HCT116 (cell line): ENCODE results near the gene EYA2.

Source experiments
- CEBPB ChIP-seq: IDR thresholded peaks from 2 replicates; pipeline ENCODE4 v1.6.1; 2012; ENCODE audit warnings: low read depth
- EGR1 ChIP-seq: IDR thresholded peaks from 2 replicates; pipeline ENCODE4 v1.6.1; 2012; ENCODE audit warnings: low read depth
- ELF1 ChIP-seq: IDR thresholded peaks from 2 replicates; pipeline ENCODE4 v1.6.1; 2012; ENCODE audit warnings: low read depth, borderline replicate concordance
- EZH2phosphoT487 ChIP-seq: fragments of 200-600 bp; IDR thresholded peaks from 2 replicates; pipeline ENCODE4 v1.6.1; 2018; ENCODE audit warnings: antibody characterized with exemption, borderline replicate concordance
- POLR2A ChIP-seq: IDR thresholded peaks from 2 replicates; pipeline ENCODE4 v1.7.0; 2011; ENCODE audit warnings: borderline replicate concordance; ENCODE audit not compliant: insufficient read depth, insufficient read length; ENCODE audit errors: extremely low read depth
- POLR2AphosphoS5 ChIP-seq: IDR thresholded peaks from 2 replicates; pipeline ENCODE4 v1.6.1; 2011; ENCODE audit warnings: mild to moderate bottlenecking, low read depth, low read length, moderate library complexity
- RAD21 ChIP-seq: IDR thresholded peaks from 2 replicates; pipeline ENCODE4 v1.6.1; 2012; ENCODE audit warnings: low read depth, mild to moderate bottlenecking
- SIN3A ChIP-seq: IDR thresholded peaks from 2 replicates; pipeline ENCODE4 v1.6.1; 2012; ENCODE audit warnings: low read depth
- SRF ChIP-seq: IDR thresholded peaks from 2 replicates; pipeline ENCODE4 v1.6.1; 2012; ENCODE audit warnings: low read depth
- YY1 ChIP-seq: IDR thresholded peaks from 2 replicates; pipeline ENCODE4 v1.6.1; 2011; ENCODE audit warnings: low read length, low read depth, moderate library complexity, mild to moderate bottlenecking; ENCODE audit not compliant: insufficient replicate concordance; ENCODE audit errors: extremely low read depth
- ZNF274 ChIP-seq: fragments of 200-500 bp; sonication (Bioruptor generic); IDR thresholded peaks from 2 replicates; pipeline ENCODE4 v1.6.1; 2014; ENCODE audit warnings: mild to moderate bottlenecking, low read depth, low read length, inconsistent platforms
- TF ChIP-seq, protein P1 (sequence below): IDR thresholded peaks from 2 replicates; pipeline ENCODE4 v1.6.1; 2012; ENCODE audit warnings: low read depth
- TF ChIP-seq, protein P2 (sequence below): IDR thresholded peaks from 2 replicates; pipeline ENCODE4 v1.6.1; 2012
- TF ChIP-seq, protein P3 (sequence below), 3 experiments: fragments of 200-600 bp in 1 of 3; sonication (generic) in 1 of 3; IDR thresholded peaks in 2 of 3; conservative IDR thresholded peaks in 1 of 3; 2 replicates each; pipeline ENCODE4 v1.5.1; 2012 to 2017; ENCODE audit warnings: low read depth in 2 of 3, low read length in 2 of 3, antibody characterized with exemption in 1 of 3, borderline replicate concordance in 1 of 3, control low read depth in 1 of 3, mild to moderate bottlenecking in 1 of 3, mixed read lengths in 1 of 3, mixed run types in 1 of 3, moderate library complexity in 1 of 3; ENCODE audit not compliant: insufficient read depth in 1 of 3

DNA sequence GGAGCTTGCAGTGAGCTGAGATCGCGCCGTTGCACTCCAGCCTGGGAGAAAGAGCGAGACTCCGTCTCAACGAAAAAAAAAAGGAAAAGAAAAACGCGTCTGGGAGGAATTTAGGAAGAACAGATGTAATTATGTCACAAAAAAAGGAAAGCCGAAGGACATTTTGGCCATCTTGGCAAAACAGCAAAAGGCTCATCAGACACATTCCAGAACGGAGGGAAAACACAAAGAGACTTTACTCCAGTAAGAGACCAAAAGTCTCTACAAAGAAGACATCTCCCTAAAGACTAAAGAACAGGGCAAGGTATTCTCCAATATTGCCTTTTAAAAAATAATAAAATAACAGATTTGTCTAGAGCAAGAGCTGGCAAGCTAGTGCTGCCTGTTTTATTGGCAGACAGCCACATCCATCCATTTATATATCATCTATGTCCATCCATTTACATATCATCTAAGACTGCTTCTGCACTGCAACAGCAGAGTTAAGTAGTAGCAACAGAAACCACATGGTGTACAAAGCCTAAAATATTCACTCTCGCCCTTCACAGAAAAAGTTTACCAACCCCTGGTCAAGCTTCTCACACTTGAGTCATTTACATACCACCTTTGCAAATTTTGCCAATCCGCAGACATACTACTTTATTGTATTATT lies 328.0 kb downstream of the EYA2 start:
- TF ChIP-seq, protein P1, sequence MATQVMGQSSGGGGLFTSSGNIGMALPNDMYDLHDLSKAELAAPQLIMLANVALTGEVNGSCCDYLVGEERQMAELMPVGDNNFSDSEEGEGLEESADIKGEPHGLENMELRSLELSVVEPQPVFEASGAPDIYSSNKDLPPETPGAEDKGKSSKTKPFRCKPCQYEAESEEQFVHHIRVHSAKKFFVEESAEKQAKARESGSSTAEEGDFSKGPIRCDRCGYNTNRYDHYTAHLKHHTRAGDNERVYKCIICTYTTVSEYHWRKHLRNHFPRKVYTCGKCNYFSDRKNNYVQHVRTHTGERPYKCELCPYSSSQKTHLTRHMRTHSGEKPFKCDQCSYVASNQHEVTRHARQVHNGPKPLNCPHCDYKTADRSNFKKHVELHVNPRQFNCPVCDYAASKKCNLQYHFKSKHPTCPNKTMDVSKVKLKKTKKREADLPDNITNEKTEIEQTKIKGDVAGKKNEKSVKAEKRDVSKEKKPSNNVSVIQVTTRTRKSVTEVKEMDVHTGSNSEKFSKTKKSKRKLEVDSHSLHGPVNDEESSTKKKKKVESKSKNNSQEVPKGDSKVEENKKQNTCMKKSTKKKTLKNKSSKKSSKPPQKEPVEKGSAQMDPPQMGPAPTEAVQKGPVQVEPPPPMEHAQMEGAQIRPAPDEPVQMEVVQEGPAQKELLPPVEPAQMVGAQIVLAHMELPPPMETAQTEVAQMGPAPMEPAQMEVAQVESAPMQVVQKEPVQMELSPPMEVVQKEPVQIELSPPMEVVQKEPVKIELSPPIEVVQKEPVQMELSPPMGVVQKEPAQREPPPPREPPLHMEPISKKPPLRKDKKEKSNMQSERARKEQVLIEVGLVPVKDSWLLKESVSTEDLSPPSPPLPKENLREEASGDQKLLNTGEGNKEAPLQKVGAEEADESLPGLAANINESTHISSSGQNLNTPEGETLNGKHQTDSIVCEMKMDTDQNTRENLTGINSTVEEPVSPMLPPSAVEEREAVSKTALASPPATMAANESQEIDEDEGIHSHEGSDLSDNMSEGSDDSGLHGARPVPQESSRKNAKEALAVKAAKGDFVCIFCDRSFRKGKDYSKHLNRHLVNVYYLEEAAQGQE, result no peak
- TF ChIP-seq, protein P2, sequence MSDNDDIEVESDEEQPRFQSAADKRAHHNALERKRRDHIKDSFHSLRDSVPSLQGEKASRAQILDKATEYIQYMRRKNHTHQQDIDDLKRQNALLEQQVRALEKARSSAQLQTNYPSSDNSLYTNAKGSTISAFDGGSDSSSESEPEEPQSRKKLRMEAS, result no peak
- TF ChIP-seq POLR2A (no peak), POLR2AphosphoS5 (no peak), ZNF274 (no peak), SIN3A (no peak), CEBPB (no peak), SRF (no peak), YY1 (no peak), EGR1 (no peak), RAD21 (no peak), ELF1 (no peak), EZH2phosphoT487 (no peak)
- TF ChIP-seq, protein P3, sequence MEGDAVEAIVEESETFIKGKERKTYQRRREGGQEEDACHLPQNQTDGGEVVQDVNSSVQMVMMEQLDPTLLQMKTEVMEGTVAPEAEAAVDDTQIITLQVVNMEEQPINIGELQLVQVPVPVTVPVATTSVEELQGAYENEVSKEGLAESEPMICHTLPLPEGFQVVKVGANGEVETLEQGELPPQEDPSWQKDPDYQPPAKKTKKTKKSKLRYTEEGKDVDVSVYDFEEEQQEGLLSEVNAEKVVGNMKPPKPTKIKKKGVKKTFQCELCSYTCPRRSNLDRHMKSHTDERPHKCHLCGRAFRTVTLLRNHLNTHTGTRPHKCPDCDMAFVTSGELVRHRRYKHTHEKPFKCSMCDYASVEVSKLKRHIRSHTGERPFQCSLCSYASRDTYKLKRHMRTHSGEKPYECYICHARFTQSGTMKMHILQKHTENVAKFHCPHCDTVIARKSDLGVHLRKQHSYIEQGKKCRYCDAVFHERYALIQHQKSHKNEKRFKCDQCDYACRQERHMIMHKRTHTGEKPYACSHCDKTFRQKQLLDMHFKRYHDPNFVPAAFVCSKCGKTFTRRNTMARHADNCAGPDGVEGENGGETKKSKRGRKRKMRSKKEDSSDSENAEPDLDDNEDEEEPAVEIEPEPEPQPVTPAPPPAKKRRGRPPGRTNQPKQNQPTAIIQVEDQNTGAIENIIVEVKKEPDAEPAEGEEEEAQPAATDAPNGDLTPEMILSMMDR (IDR thresholded peaks at IDR 0.05 in 2 of 3, conservative IDR thresholded peaks at IDR 0.05 in 1 of 3; ENCODE audit: borderline replicate concordance in 1 of 3, insufficient read depth in 1 of 3, low read depth in 2 of 3, low read length in 2 of 3), result no peak
